ENCODE data around the gene ARHGAP8. TPM values are rescaled to one million over a fixed set of nuclear protein-coding genes. Genes with fewer than 3 reads are reported as not detected.

ARHGAP8 gene
- total RNA-seq, 1 donor from 2014 or later = 0.98 TPM

- DNase-seq (ENCODE audit: low spot score) (no peak), ATAC-seq (no peak)
Measured at GRCh38 chr22:44822534-44822933, 70.2 kb downstream of the ARHGAP8 start.

- DNase-seq (ENCODE audit: low spot score) (no peak), ATAC-seq (no peak)
Measured at GRCh38 chr22:44823396-44823795, 71.0 kb downstream of the ARHGAP8 start.

- ATAC-seq = no peak
- DNase-seq (ENCODE audit: low spot score) = no peak
Measured at GRCh38 chr22:44823806-44824205, 71.4 kb downstream of the ARHGAP8 start.

GRCh38 chr22:44824271-44824670 lies 71.9 kb downstream of the ARHGAP8 start:
- DNase-seq (ENCODE audit: low spot score) (no peak), ATAC-seq (no peak)

- DNase-seq (ENCODE audit: low spot score) = no peak
Measured at GRCh38 chr22:44825310-44826150, 73.2 kb downstream of the ARHGAP8 start.

GRCh38 chr22:44827666-44828190 lies 75.4 kb downstream of the ARHGAP8 start:
- DNase-seq (ENCODE audit: low spot score) = no peak
- no peak for ATAC-seq

More at GRCh38 chr22:44825310-44826150, 73.2 kb downstream of the ARHGAP8 start:
- no peak for ATAC-seq

- DNase-seq (ENCODE audit: low spot score) (no peak), ATAC-seq (peak; percentile 38)
Measured at GRCh38 chr22:44828193-44828592, 75.8 kb downstream of the ARHGAP8 start.

- no peak for DNase-seq (ENCODE audit: low spot score)
- ATAC-seq = no peak
Measured at GRCh38 chr22:44831885-44832284, 79.5 kb downstream of the ARHGAP8 start.

GRCh38 chr22:44834065-44834464 lies 81.7 kb downstream of the ARHGAP8 start:
- ATAC-seq = no peak
- DNase-seq (ENCODE audit: low spot score) = no peak

- DNase-seq (ENCODE audit: low spot score) (no peak), ATAC-seq (no peak)
Measured at GRCh38 chr22:44837481-44837880, 85.1 kb downstream of the ARHGAP8 start.

- ATAC-seq (no peak), DNase-seq (ENCODE audit: low spot score) (no peak)
Measured at GRCh38 chr22:44838316-44839016, 86.1 kb downstream of the ARHGAP8 start.

- DNase-seq (ENCODE audit: low spot score) = no peak
- no peak for ATAC-seq
Measured at GRCh38 chr22:44839061-44839460, 86.7 kb downstream of the ARHGAP8 start.

- DNase-seq (ENCODE audit: low spot score) = no peak
- ATAC-seq = no peak
Measured at GRCh38 chr22:44839721-44840120, 87.3 kb downstream of the ARHGAP8 start.

GRCh38 chr22:44840611-44841322 lies 88.4 kb downstream of the ARHGAP8 start:
- ATAC-seq = no peak

GRCh38 chr22:44842417-44842816 lies 90.0 kb downstream of the ARHGAP8 start:
- ATAC-seq = no peak
- no peak for DNase-seq (ENCODE audit: low spot score)

More at GRCh38 chr22:44840611-44841322, 88.4 kb downstream of the ARHGAP8 start:
- DNase-seq (ENCODE audit: low spot score) = no peak

GRCh38 chr22:44845191-44845590 lies 92.8 kb downstream of the ARHGAP8 start:
- DNase-seq (ENCODE audit: low spot score) = no peak
- ATAC-seq = no peak

GRCh38 chr22:44845796-44846720 lies 93.7 kb downstream of the ARHGAP8 start:
- ATAC-seq = no peak
- DNase-seq (ENCODE audit: low spot score) = no peak

GRCh38 chr22:44846726-44847275 lies 94.4 kb downstream of the ARHGAP8 start:
- DNase-seq (ENCODE audit: low spot score) (no peak), ATAC-seq (no peak)

GRCh38 chr22:44847380-44847779 lies 95.0 kb downstream of the ARHGAP8 start:
- no peak for ATAC-seq
- DNase-seq (ENCODE audit: low spot score) = no peak

- no peak for ATAC-seq
- no peak for DNase-seq (ENCODE audit: low spot score)
Measured at GRCh38 chr22:44847892-44848291, 95.5 kb downstream of the ARHGAP8 start.

Measured in left lobe of liver (tissue), 2 donors.